GM18867 (cell line): Measurements from ENCODE around the gene ZNF669.

Experiments used
- ATAC-seq: cut with Tn5 transposase; IDR thresholded peaks from one replicate; pipeline ENCODE4 v1.9.1; 2021; ENCODE audit warnings: mild to moderate bottlenecking, moderate library complexity; ENCODE audit not compliant: unreplicated experiment

ZNF669 gene

DNA sequence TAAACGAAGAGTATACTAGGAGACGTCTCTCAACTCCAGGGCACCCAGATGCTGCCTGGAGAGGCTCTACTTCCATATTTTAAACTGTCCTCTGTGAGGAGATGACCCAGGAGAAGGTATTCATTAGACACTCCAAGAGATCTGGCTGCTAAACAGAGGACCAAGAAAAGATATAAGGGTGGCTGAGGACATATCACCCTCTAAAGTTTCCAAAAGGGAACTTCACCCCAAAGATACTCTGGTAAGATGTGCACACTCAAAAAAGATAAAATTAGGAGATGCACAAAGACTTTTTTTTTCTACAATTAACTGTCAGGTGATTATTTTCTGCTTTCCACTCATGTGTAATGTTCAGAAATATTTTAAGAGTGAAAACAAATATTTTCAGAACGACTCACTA, 26.9 kb downstream of the ZNF669 start:
- ATAC-seq = no peak

DNA sequence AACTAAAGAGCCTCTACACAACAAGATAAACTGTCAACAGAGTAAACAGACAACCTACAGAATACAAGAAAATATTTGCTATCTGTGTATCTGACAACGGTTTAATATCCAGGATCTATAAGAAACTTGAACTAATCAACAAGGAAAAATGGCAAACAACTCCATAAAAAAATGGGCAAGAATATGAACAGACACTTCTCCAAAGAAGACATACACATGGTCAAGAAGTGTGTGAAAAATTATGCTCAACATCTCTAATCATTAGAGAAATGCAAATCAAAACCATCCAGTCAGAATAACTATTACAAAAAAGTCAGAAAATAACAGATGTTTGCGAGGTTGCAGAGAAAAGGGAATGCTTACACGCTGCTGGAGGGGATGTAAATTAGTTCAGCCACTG, 33.5 kb downstream of the ZNF669 start:
- ATAC-seq = no peak

DNA sequence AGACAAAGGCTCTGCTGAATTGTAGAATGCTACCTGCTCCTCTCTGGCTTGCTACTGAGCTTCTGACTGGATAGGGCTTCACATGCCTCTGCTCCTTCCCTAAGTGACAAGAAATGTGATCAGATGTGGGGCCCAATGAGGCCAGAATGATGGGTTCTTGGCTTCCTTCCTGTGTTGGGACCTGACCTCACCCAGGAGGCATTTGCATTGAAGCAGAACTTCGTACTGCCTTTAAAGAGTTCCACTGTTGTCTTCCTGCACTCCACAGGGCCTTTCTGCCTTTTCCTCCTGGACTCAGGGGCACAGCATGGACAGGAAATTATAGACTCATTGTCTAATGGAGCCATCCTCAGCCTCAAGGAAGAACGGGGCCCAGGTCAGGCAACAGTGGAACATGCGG, 39.9 kb downstream of the ZNF669 start:
- no peak for ATAC-seq

DNA sequence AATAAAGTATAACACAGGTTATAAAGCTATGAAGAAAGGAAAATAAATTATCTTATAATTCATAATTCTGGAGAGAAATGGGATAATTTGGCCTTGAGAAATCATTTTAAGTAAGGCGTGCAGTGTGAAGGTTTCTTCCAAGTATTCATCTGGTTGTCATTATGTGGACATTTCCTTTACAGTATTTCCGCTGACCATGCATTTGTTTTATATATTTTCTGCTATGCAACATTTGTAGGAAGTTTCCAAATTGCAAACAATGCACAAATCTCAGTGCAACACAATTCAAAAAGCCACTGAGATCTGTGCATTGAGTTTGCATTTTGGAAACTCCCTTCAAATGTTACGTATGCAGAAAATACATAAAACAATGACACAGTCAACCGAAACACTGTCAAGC, 43.4 kb downstream of the ZNF669 start:
- no peak for ATAC-seq

DNA sequence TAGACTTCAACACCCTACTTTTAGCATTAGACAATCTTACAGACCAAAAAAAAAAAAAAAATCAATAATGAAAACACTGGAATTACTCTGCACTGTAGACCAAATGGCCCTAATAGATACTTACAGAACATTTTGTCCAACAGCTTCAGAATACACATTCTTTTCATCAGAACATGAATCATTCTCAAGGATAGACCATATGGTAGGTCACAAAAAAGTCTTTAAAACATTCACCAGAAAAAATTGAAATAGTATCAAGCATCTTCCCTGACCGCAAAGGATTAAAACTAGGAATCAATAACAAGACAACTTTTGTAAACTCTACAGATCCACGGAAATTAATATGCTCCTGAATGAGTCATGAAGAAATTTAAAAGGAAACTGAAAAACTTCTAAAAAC, 48.1 kb downstream of the ZNF669 start:
- ATAC-seq = no peak

DNA sequence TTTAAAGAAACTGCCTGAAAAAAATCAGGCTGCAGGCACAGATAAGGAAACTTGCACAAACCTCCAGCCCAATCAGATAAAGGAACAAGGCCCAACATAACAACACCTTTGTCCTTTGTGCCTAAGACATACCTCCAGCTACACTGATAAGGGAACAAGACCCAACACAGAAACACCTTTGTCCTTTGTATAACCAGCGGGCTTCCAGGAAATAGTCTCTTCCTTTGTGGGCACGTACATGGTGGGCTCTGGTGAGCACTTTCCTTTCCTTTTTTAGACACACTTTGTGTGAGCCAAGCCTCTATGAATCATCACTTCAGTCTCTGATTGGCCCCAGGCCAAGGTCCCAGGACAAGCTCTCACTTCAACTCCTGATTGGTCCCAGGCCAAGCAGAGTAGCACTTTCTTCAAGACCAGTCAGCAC, 49.2 kb downstream of the ZNF669 start:
- no peak for ATAC-seq
